GM12878 (cell line): Measurements from ENCODE around the gene ADORA2B. TPM values are rescaled to one million over a fixed set of nuclear protein-coding genes. Genes with fewer than 3 reads are reported as not detected.

Source experiments
- ATAC-seq: fragments of 200-7000 bp; cut with Tn5 transposase; 3 replicates; pipeline ENCODE4 v1.9.1; 2020; ENCODE audit warnings: mild to moderate bottlenecking, moderate library complexity
- BruUV-seq: library from RNA; stranded (reverse); fragments of 400-500 nt; replicated peaks from 2 replicates; lab custom pipeline; 2021; lab: Mats Ljungman, UMichigan
- CTCF ChIA-PET: fragments of 300-600 bp; sonication (Branson Sonifier 250); formaldehyde crosslinking; extraction: SDS; loops from one replicate; lab custom pipeline; 2021; ENCODE audit warnings: inconsistent platforms; lab: Yijun Ruan, JAX
- POLR2A ChIA-PET: fragments of 350-600 bp; formaldehyde crosslinking; extraction: SDS; loops from one replicate; lab custom pipeline; 2021; ENCODE audit warnings: inconsistent platforms; lab: Charles Lee
- RAD21 ChIA-PET: fragments of 300-600 bp; sonication (Branson Sonifier 250); formaldehyde crosslinking; loops from one replicate; lab custom pipeline; 2023; ENCODE audit warnings: antibody characterized with exemption; ENCODE audit not compliant: unreplicated experiment; lab: Charles Lee
- SMC1A ChIA-PET: fragments of 300-600 bp; sonication (Branson Sonifier 250); formaldehyde crosslinking; loops from one replicate; lab custom pipeline; 2023; ENCODE audit not compliant: unreplicated experiment, uncharacterized antibody; lab: Charles Lee
- DNase-seq: peaks from one replicate; pipeline ENCODE4 v3.0.0-alpha.2; 2011; ENCODE audit warnings: low read depth, low spot score
- FAIRE-seq: peaks from 3 replicates; lab custom pipeline; 2011; peaks lifted over from hg19 to GRCh38; lab: Jason Lieb, UNC
- H2AFZ ChIP-seq: 2 replicates; pipeline ENCODE4 v1.6.0; 2011; ENCODE audit warnings: low read depth, low read length, control low read depth; ENCODE audit not compliant: control insufficient read depth
- H3K27ac ChIP-seq: 2 replicates; pipeline ENCODE4 v1.5.1; 2011; ENCODE audit warnings: control low read depth; ENCODE audit not compliant: control insufficient read depth, insufficient read depth
- H3K27me3 ChIP-seq, 2 experiments: replicated peaks in 1 of 2; 2 replicates each; pipeline versions ENCODE4 v1.6.0 to v1.6.1; 2011; ENCODE audit warnings: low read length in 1 of 2; ENCODE audit not compliant: control insufficient read depth in 2 of 2, insufficient read depth in 2 of 2
- H3K36me3 ChIP-seq, 2 experiments: 2 replicates each; pipeline ENCODE4 v1.5.1; 2011; ENCODE audit warnings: low read length in 1 of 2; ENCODE audit not compliant: control insufficient read depth in 2 of 2, insufficient read depth in 2 of 2
- H3K4me1 ChIP-seq: 2 replicates; pipeline ENCODE4 v1.6.1; 2011; ENCODE audit warnings: mild to moderate bottlenecking, low read length, moderate library complexity, mixed read lengths; ENCODE audit not compliant: control insufficient read depth, insufficient read depth
- H3K4me2 ChIP-seq: 2 replicates; pipeline ENCODE4 v1.6.0; 2011; ENCODE audit warnings: control low read depth; ENCODE audit not compliant: control insufficient read depth, insufficient read depth
- H3K4me3 ChIP-seq: fragments of 200-600 bp; sonication (generic); 2 replicates; pipeline ENCODE4 v1.5.1; 2016
- H3K79me2 ChIP-seq: 2 replicates; pipeline ENCODE4 v1.6.0; 2011; ENCODE audit warnings: low read length; ENCODE audit not compliant: control insufficient read depth, insufficient read depth
- H3K9ac ChIP-seq: 2 replicates; pipeline ENCODE4 v1.8.0; 2011; ENCODE audit warnings: low read length, control low read depth, mixed read lengths; ENCODE audit not compliant: control insufficient read depth, insufficient read depth
- H3K9me3 ChIP-seq: replicated peaks from 3 replicates; pipeline ENCODE4 v1.5.1; 2011; ENCODE audit warnings: mild to moderate bottlenecking, low read length; ENCODE audit not compliant: control insufficient read depth, insufficient read depth
- H4K20me1 ChIP-seq: 2 replicates; pipeline ENCODE4 v1.6.0; 2011; ENCODE audit not compliant: control insufficient read depth, insufficient read depth
- CBX3 ChIP-seq: fragments of 200-600 bp; sonication (generic); IDR thresholded peaks from 2 replicates; pipeline ENCODE4 v1.6.1; 2016; ENCODE audit warnings: low read depth, borderline replicate concordance
- EP300 ChIP-seq, 2 experiments: fragments of 150-350 bp in 1 of 2; IDR thresholded peaks; 2 replicates each; pipeline ENCODE4 v1.6.1; 2011 to 2012; ENCODE audit warnings: low read depth in 2 of 2, low read length in 2 of 2, borderline replicate concordance in 1 of 2, improper control_type of control experiment in 1 of 2, inconsistent platforms in 1 of 2; ENCODE audit not compliant: control insufficient read depth in 1 of 2
- ESRRA ChIP-seq: IDR thresholded peaks from 2 replicates; pipeline ENCODE4 v1.6.1; 2012; ENCODE audit warnings: mild to moderate bottlenecking, low read length, improper control_type of control experiment
- FOXM1 ChIP-seq: IDR thresholded peaks from 2 replicates; pipeline ENCODE4 v1.6.1; 2012; ENCODE audit warnings: low read depth, mild to moderate bottlenecking, inconsistent platforms, low read length, moderate library complexity
- HDAC6 ChIP-seq: fragments of 200-600 bp; sonication (generic); IDR thresholded peaks from one replicate; pipeline ENCODE4 v1.8.0; 2017; ENCODE audit warnings: antibody characterized with exemption; ENCODE audit not compliant: unreplicated experiment
- LARP7 ChIP-seq: fragments of 450-650 bp; IDR thresholded peaks from 2 replicates; pipeline ENCODE4 v1.6.1; 2017; ENCODE audit warnings: mild to moderate bottlenecking
- PML ChIP-seq: IDR thresholded peaks from 2 replicates; pipeline ENCODE4 v1.6.1; 2012; ENCODE audit warnings: low read length, inconsistent platforms
- RAD51 ChIP-seq: fragments of 450-650 bp; IDR thresholded peaks from 2 replicates; pipeline ENCODE4 v1.6.1; 2016; ENCODE audit warnings: moderate library complexity, mild to moderate bottlenecking, inconsistent platforms
- RB1 ChIP-seq: fragments of 450-650 bp; formaldehyde crosslinking; IDR thresholded peaks from 2 replicates; pipeline ENCODE4 v1.6.1; 2017; ENCODE audit warnings: mild to moderate bottlenecking, borderline replicate concordance
- RBBP5 ChIP-seq: fragments of 200-600 bp; sonication (generic); conservative IDR thresholded peaks from 2 replicates; pipeline ENCODE4 v1.6.1; 2016
- SREBF1 ChIP-seq: IDR thresholded peaks from 2 replicates; pipeline ENCODE4 v1.6.1; 2012; ENCODE audit warnings: mild to moderate bottlenecking, low read length
- ZNF217 ChIP-seq: fragments of 450-650 bp; IDR thresholded peaks from 2 replicates; pipeline ENCODE4 v1.6.1; 2017; ENCODE audit warnings: antibody characterized with exemption, mild to moderate bottlenecking
- WGBS: methylation state at CpG from one replicate; pipeline ENCODE4 v1.1.6; 2016; ENCODE audit warnings: low lambda C conversion rate; ENCODE audit not compliant: insufficient replicate concordance, insufficient coverage; ENCODE audit errors: missing lambda C conversion rate; 5-methylcytosine and 5-hydroxymethylcytosine counted together
- in situ Hi-C: fragments of 300-500 bp; cut with MboI; formaldehyde crosslinking; loops from 9 replicates; pipeline ENCODE4 v1.14.3; 2018; ENCODE audit warnings: mixed read lengths
- intact Hi-C: fragments of 100-400 bp; cut with micrococcal nuclease; formaldehyde crosslinking; loops from one replicate; pipeline ENCODE4 v1.14.2; 2022; ENCODE audit not compliant: unreplicated experiment
- polyA plus RNA-seq, 11 experiments: library from polyadenylated mRNA; depleted of rRNA in 4 of 11; unstranded in 6 of 11; stranded (reverse) in 5 of 11; fragments of >200 nt; fragmentation: Nextera tagmentation in 4 of 11; fragmentation: Illumina TruSeq in 1 of 11; extraction: Ambion mirVana in 4 of 11; extraction: Trizol in 1 of 11; gene quantifications; 1 replicate in 1 of 11; 2 replicates in 10 of 11; pipeline versions ENCODE4 v1.2.1 to v1.2.3, GENCODE V29; 2011 to 2016; ENCODE audit warnings: inconsistent platforms in 2 of 11, missing spikeins in 2 of 11, low read depth in 1 of 11
- total RNA-seq, 4 experiments: library from RNA; depleted of rRNA in 3 of 4; stranded (reverse); fragments of >200 nt in 3 of 4; fragmentation: Illumina TruSeq in 1 of 4; extraction: Trizol in 1 of 4; gene quantifications; 2 replicates each; pipeline versions ENCODE4 v1.2.1 to v1.2.3, GENCODE V29; 2013 to 2021
- TF ChIP-seq, protein P1 (sequence below): fragments of 450-650 bp; IDR thresholded peaks from 2 replicates; pipeline ENCODE4 v1.6.1; 2017; ENCODE audit warnings: low read depth, mild to moderate bottlenecking, moderate library complexity
- TF ChIP-seq, protein P2 (sequence below): IDR thresholded peaks from 2 replicates; pipeline ENCODE4 v1.6.1; 2011; ENCODE audit warnings: low read depth, mild to moderate bottlenecking, low read length, moderate library complexity, borderline replicate concordance; ENCODE audit errors: extremely low read depth

ADORA2B gene
- total and polyA plus RNA-seq, 10 of the 15 experiments (the other 5 are each of a cell fraction or from before 2014, with no cell fraction given) = 0.05 to 0.42 (median 0.17) TPM

DNA sequence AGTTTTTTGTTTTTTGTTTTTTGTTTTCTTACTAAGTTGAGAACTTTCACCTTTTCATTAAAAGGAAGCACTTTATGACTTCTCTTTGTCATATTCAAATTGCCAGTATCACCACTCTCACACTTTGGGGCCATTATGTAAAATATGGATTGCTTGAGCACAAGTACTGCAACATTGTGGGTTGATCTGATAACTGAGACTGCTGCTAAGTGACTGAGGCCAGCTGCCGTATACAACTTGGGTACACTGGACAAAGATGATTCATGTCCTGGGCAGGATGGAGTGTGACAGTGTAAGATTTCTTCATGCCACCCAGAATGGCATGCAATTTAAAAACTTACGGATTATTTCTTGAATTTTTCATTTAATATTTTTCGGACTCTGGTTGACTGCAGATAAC is 62.5 kb downstream of the ADORA2B start:
- intact Hi-C loops = no loop called here
- no peak overlapping the region for H3K4me2 ChIP-seq
- H3K4me3 ChIP-seq = no peak overlapping the region
- H4K20me1 ChIP-seq = no peaks in the 10 kb centered on the region
- RAD21 ChIA-PET = no interaction called here
- FAIRE-seq = no peak
- H2AFZ ChIP-seq = no peak overlapping the region
- no peak overlapping the region for H3K9ac ChIP-seq
- BruUV-seq = no TSS peak
- in situ Hi-C loops = no loop called here
- ATAC-seq = peak; percentile 69
- TF ChIP-seq RAD51 (no peak), FOXM1 (no peak), RBBP5 (no peak), LARP7 (no peak), ZNF217 (no peak), RB1 (no peak), PML (no peak), CBX3 (no peak), EP300 (IDR thresholded peaks at IDR 0.05; ENCODE audit: borderline replicate concordance in 1 of 2, control insufficient read depth in 1 of 2, low read depth in 2 of 2, low read length in 2 of 2) (no peak), HDAC6 (no peak), SREBF1 (no peak), ESRRA (no peak)
- TF ChIP-seq, protein P1, sequence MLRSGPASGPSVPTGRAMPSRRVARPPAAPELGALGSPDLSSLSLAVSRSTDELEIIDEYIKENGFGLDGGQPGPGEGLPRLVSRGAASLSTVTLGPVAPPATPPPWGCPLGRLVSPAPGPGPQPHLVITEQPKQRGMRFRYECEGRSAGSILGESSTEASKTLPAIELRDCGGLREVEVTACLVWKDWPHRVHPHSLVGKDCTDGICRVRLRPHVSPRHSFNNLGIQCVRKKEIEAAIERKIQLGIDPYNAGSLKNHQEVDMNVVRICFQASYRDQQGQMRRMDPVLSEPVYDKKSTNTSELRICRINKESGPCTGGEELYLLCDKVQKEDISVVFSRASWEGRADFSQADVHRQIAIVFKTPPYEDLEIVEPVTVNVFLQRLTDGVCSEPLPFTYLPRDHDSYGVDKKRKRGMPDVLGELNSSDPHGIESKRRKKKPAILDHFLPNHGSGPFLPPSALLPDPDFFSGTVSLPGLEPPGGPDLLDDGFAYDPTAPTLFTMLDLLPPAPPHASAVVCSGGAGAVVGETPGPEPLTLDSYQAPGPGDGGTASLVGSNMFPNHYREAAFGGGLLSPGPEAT = no peak
- TF ChIP-seq, protein P2, sequence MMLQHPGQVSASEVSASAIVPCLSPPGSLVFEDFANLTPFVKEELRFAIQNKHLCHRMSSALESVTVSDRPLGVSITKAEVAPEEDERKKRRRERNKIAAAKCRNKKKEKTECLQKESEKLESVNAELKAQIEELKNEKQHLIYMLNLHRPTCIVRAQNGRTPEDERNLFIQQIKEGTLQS = no peak
- SMC1A ChIA-PET = interaction anchor here (1.0 kb wide), 1 partner anchor 8 kb away, joined by 3 read pairs; no protein-coding TSS in a partner anchor
- no peaks in the 10 kb centered on the region; the same call in 2 of the 3 replicates for H3K9me3 ChIP-seq
- POLR2A ChIA-PET = no interaction called here
- CTCF ChIA-PET = interaction anchor here (1.5 kb wide), 1 partner anchor 9 kb away, joined by 3 read pairs; no protein-coding TSS in a partner anchor
- H3K79me2 ChIP-seq = no peaks in the 10 kb centered on the region
- no peak for DNase-seq
- no peaks in the 10 kb centered on the region for H3K27me3 ChIP-seq
- 94% methylated on average over 3 of the region's 3 CpGs for WGBS
- H3K36me3 ChIP-seq = peaks cover 3 to 5% of the 10 kb centered on the region in 2 experiments; a peak in 2 of 4 replicates
- H3K4me1 ChIP-seq = no peaks in the 10 kb centered on the region
- H3K27ac ChIP-seq = no peak overlapping the region
